NCI-H1436 (cell line): Measurements from ENCODE around the gene AFDN.
"Not testable (repeated sequence)": the region's sequence is repeated elsewhere in the genome, so short reads cannot be mapped to it uniquely, and the experiment has no call there.

ENCODE experiments used
- DNase-seq: peaks from one replicate; lab custom pipeline; 2025; lab: John Stamatoyannopoulos, UW

The AFDN gene

DNA sequence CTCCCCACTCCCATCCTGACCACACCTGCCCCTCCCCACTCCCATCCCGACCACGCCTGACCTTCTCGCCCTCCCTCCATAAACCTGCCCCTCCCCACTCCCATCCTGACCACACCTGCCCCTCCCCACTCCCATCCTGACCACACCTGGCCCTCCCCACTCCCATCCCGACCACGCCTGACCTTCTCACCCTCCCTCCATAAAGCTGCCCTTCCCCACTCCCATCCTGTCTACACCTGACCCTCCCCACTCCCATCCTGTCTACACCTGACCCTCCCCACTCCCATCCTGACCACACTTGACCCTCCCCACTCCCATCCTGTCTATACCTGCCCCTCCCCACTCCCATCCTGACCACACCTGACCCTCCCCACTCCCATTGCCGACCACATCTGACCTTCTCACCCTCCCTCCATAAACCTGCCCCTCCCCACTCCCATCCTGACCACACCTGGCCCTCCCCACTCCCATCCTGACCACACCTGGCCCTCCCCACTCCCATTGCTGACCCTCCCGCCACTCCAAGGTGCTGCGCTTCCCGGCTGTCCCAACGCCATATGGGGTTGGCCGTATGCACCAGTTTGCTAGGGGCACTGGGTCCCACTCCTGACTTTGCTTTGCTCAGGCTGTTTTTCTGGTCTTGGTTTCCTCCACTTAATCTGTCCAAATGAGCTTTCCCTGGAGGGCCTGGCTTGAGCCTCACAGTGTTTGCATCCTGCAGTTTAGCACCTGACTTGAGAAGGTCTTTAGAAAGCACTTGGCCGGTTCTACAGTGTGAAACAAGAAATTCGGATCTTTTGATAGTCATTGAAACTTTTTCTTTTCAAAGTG, 173.7 kb downstream of the AFDN start:
- DNase-seq: no peak

DNA sequence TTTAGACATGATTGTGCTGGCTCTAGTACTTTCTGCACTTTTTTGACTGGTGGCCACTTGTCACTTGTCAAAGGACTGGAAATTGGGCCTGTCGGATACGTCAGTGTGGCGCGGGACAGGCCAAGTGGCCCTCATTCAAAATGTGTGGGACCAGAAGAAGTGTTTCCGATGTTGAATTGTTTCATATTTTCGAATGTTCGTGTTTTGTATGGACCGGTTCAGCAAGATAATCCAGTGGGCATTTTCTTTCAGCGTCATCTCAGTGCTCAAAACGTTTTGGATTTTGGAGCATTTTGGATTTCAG, 174.3 kb downstream of the AFDN start:
- no peak for DNase-seq

DNA sequence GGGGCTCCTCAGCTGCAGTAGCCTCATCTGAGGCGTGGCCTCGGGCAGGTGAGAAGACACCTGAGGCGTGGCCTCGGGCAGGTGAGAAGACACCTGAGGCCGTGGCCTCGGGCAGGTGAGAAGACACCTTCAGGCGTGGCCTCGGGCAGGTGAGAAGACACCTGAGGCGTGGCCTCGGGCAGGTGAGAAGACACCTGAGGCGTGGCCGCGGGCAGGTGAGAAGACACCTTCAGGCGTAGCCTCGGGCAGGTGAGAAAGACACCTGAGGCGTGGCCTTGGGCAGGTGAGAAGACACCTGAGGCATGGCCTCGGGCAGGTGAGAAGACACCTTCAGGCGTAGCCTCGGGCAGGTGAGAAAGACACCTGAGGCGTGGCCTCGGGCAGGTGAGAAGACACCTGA, 174.8 kb downstream of the AFDN start:
- DNase-seq: not testable (repeated sequence)

DNA sequence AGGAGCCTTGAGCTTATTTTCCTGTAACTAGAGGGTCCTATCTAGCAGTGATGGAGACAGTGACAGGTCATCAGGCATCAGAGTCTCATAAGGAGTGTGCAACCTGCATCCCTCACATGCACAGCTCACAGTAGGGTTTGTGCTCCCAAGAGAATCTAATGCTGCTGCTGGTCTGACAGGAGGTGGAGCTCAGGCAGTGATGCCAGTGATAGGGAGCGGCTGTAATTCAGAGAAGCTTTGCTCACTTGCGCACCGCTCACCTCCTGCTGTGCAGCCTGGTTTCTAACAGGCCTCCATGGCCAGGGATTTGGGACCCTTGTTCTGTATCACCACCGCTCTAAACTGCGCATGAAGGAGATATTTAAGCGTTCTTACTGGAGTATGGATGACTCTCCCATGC, 176.1 kb downstream of the AFDN start:
- DNase-seq: no peak

DNA sequence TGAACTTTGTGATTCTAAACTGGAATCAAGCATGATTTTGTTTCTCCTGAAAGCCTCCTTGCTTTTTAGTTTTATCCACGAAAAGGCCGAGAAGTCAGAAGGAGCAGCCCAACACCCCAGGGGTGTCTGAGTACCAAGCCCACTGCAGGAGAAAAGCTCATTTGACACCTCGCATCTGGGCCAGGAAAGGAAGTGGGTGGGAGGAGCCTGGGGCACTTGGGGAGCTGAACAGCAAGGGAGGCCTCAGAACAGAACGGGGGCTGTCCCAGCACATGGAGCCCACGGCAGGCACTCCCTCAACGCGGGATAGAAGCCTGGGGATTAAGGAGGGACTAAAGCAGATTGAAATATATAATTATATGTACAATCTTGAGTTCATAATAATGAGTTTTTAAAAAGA, 177.3 kb downstream of the AFDN start:
- DNase-seq: no peak

DNA sequence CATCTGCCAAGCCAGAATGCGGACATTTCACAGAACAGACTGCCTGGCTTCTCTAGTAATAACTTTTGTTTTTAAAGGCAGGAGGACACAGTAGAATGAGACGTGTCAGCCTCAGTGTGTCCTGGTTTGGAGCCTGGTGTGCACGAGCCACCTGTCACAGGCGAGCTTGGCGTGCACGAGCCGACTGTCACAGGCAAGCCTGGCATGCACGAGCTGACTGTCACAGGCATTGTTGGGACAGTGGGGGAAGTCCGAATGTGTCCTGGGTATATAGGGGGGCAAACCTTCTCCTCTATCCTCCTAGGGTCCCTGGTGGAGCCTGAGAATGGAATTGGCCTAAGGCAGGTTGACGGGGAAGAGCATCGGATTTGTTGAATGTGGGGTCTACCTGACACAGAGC, 178.2 kb downstream of the AFDN start:
- no peak for DNase-seq

DNA sequence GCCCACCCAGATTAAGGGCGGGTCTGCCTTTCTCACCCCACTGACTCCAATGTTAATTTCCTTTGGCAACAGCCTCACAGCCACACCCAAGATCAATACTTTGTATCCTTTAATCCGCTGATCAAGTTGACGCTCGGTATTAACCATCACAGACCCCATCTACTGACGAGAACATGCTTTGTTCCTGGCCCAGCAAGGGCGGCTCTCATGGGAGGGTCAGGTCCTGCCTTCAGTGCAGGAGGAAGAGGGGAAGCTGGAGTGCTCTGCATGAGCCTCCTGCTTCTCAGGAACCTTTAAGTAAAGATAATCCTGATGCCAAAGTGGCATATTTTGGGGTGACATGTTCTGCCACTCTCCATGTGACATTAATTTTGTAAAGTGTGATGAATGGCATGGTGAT, 179.1 kb downstream of the AFDN start:
- DNase-seq: no peak

DNA sequence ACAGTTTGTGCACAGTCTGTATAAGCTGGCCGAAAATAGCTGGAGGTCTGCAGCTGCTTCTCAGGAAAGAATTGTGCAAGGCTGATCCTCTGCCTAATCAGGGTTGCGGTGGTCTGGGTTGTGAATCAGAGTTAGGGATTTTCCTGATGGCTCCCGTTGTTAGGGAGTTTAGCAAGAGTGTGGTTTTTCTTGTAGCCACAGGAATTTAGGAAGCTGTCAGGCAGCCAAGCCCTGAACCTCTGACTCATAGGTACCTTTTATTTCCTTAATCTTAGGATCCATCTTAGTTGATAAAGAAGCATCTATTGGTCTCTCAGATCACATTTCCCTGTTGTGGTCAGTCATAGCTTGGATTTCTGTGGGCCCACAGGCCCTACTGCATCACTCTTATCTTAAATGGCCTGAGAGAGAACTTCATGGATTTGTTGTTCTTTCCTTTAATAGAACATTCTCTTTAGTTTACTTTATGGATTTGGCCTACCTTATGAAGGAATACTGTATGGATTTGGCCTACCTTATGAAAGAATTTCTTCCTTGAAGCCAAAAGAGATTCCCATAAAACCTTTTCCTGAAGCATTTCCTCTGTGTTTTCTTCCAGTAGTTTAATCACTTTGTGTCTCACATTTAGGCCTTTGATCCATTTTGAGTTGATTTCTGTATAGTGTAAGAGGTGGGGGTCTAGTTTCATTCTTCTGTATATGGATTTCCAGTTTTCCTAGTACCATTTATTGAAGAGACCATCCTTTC, 181.1 kb downstream of the AFDN start:
- DNase-seq: no peak

DNA sequence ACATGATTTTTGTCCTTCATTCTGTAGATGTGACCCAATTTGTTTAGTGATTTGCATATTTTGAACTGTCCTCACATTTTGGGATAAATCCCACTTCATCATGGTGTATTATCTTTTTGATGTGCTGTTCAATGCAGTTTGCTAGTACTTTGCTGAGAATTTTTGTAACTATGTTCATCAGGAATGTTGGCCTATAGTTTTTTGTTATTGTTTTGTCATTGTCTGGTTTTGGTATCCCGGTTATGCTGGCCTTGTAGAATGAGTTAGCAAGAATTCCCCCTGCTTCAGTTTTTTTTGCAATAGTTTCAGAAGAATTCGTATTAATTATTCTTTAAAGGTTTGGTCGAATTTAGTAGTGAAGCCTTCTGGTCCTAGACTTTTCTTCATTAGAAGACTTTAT, 182.6 kb downstream of the AFDN start:
- no peak for DNase-seq

DNA sequence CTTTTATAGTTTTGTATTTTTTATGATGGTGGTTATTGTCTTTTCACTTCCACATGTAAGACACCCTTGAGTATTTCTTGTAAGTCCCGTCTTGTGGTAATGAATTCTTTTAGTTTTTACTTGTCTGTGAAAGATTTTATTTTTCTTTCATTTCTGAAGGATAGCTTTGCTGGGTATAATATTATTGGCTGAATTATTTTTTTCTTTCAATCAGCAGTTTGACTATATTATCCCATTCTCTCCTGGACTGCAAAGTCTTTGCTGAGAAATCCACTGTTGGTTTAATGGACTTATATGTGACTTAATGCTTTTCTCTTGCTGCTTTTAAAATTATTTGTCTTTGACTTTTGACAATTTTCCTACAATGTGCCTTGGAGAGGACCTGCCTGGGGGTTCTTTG, 184.6 kb downstream of the AFDN start:
- no peak for DNase-seq

DNA sequence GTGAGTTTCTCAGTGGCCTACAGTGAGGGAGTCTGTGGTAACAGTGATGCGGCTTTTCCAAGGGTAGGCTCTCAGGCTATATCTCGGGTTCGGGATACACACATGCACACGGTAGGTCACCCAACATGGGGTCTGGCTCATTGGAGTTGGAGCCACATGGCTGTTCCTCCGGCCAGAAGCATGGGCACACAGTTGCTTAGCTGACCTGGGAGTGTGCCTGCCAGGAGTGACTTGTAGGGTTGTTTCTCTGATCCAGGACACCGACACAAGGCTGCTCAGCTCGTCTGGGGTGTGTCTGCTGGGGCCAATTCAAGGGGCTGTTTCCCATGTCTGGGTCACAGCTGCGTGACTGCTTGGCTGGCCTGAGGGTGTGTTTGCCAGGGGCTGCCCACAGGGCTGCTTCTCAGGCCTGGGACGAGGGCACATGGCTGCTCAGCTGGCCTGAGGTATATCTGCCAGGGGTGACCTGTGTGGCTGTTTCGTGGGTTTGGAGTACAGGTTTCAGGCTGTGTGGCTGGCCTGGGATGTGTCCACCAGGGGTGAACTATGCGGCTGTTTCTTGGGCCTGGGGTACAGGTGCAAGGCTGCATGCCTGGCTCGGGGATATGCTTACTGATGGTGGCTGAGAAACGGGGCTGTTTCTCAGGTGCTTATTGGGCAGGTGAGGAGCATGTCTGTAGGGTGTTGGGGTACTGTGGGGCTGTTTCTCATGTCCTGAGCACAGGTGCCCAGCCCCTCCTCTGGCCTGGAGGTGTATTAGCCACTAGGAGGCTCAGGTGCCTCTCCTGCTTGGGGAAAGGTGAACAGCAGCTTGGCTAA, 185.9 kb downstream of the AFDN start:
- DNase-seq: no peak

DNA sequence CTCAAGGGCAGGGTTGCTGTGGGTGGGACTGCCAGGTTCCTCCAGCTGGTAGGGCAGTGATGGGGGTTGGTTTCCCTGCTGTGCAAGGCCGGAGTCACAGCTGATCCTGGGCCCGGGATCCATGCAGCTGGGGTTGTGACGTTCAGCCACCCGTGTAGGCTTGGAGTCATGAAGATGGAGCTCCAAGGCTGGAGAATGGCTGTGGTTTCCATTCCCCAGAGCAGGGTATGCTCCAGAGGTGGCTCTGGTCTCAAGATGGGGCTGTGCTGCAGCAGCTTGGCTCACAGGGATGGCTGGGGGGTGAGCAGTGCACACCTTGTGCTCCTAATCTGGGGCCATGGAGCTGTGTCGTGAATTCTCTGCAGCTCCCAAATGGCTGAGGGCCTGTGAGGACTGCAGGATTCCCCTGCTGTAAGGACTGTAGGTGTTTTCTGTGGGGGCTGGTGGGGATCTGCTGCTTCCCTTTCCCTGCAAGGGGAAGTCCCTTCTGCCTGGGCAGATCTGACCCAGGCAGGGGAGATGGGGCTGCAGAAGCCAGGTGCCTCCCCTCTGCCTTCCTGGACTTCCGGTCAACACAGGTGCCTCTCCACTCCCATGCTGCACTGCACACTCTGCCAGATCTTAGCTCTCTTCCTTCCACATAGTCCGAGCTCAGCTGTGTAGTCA, 186.7 kb downstream of the AFDN start:
- no peak for DNase-seq

DNA sequence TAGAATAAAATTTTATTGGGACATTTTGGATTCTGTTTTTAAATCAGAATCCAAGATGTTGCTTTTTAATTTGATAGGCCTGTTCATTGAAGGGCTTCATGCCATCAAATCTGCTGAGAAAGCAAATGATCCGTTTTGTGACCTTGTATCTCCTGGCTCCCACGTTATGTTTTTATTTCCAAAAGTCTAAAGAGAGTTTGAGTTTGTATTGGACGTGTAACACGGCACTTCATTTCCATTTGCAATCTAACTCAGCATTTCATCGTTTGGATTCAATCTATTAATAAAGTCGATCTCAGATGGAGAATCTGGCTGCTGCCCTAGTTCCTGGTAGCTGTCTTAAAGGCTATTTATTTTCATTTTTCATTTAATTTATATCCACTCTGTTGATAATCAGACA, 187.7 kb downstream of the AFDN start:
- no peak for DNase-seq

DNA sequence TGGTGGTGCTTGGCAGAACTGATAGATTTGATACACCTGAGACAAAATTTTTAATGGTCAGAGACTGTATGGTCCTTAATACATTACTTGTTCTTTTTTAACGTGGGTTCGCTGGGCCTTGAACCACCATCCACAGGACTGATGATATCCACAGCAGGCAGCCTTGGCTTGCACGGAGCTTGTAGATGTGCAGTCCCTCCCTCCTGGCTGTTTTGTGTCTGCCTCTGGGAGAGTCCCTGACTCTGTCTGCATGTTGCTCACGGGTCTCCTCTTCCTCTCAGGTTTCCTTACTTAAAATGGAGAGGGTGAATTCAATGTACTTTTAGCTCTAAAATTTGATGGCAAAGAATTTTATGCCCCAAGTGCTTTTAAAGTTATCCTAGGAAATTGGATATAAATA, 188.3 kb downstream of the AFDN start:
- DNase-seq: no peak

DNA sequence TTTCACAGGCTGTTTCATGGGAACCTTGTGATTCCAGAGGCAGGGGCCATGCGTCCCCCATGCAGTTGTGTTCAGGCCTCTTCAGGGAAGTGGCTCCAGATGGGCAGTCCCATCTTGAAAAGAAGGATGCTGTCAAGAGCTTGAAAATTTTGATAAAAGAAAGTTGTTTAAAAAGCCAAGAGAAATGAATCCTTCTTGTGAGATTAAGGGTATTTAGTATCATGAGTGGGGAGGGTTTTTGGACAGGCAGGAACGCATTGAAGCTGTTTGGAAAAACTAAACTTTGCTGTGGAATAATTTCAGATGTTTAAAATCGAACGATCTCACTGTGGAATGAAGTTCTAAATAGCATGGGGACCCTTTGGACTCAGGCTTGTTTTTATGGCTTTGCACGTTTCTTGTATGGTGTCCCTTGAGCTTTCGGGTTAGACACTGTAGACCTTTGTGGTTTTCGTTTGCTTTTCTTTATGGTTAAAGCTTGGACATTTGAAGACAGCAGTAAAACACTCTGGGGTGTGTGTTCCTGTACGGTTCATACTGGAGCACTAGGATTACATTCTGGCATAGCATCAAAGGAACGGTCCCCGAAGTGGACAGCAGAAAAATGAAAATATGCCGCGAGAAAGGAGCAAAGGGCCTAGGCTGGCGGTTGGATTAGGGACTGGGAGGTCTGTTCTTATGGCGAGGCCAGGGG, 188.9 kb downstream of the AFDN start:
- no peak for DNase-seq

DNA sequence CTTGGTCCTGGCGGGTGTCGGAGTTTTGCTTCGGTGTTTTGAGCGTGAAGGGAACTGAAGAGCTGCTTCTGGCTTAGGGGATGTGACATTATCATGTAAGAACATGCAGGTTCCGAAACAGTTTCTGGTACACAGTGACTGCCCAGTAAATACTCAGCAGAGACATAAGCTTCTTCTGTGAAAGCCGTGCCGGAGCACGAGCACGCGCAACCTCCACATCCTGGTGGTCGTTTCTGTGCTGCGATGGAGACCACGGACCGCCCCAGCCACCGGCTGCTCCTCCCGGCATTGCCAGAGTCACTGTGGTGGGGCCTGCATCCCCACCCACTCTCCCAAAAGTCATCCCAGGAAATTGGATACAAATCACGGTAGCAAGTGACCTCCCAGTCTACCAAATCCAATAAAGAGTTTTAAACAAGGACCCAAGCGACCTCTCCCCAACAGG, 189.5 kb downstream of the AFDN start:
- DNase-seq: no peak

DNA sequence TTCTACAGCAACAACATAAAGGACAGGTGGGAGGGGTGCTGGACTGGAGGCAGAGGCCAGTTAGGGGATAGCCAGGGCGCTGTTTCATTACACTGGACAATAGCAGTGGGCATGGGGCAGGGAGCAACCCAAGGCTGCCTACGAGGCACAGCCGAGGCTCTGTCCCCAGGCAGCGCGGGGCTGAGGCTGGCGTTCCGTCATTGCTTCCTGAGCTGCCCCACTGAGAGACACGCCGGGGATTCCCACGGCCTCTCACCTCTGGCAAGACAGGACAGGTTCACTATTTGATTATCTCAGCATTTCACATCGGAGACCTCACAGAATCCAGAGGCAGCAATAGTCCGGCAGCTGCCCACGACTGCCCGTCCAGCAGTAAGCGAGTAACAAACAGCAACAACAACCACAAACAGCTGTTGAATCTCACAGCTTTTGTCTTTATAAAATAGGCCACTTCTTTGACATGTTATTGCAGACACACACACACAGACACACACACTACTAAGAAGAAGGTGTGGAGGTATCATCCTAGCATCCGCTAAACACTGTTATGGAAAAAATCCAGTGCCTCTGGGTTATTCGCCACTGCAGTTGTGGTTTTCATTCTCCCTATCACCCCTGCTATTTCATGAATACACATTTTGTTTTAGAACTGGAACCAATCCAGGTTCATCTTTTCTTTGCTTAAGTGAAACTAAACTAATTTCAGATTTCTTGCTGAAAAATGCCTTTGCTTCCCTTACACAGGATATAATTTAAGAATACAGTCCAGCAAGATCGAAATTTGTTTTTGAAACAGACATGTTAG, 190.2 kb downstream of the AFDN start:
- no peak for DNase-seq

DNA sequence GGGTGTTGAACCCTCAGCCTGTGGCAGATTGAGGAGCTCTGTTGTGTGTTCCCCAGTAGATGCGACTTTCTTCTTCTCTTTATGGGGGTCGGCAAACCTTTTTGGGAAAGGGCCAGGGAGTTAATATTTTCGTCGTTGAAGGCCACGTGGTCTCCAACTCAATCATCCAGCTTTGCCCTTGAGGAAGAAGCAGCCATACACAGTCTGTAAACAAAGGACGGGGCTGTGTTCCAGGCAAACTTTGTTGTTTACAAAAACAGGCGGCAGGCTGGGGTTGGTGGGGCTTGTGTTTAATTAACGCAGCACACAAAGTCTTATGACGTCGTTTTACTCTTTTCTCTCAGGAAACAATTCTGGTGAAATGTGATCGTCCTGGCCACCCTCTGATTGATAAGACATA, 190.9 kb downstream of the AFDN start:
- DNase-seq: no peak

DNA sequence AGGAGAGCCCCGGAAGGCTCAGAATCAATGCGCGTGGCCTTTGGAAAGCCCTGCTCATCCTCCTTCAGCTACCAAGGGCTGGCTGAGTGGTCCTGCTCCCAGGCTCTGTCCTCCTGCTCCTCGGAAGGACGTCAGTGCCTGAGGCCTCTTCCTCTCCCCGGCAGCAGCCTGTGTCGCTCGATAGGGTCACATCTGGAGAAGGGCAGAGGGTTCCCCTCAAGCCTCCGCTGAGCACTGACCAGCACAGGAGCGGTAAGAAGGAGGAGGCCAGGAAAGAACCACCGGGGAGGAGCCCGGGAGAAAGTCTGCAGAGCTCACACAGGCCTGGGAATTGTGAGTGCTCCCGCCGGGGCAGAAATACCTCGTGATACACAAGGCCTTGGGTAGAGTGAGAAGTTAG, 192.0 kb downstream of the AFDN start:
- DNase-seq: no peak

DNA sequence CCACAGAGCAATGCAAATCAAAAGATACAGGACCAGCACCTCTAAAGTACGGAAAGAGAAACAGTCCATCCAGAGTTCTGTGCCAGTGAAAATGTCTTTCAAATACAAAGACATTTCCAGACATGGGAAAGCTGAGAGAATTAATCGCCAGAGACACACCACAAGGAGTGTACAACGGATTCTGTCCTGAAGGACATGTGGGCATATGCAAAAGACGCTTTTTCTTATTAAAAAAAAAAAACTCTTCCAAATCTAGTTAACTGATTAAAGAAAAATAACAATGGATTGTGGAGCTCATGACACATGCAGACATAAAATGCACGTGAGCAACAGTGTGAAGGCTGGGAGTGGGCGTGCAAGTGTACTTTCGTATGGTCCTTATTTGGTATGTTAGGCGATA, 193.5 kb downstream of the AFDN start:
- DNase-seq: no peak

DNA sequence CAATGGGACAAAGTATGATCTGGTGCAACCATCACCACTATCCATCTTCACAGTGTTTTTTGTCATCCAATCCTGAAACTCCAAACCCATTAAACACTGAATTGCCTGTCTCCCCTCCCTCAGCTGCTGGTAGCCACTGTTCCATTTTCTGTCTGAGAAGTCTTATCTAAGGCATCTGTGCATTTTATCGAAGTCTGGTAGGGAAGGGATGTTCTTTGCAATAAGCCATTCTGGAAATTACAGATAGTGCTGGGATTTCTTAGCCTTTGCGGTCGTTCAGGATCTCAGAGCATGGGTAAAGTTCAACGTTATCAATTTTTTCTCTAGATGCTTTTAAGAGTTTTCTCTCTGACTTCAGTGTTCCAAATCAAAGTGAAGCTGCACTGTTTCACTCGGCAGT, 194.9 kb downstream of the AFDN start:
- DNase-seq: no peak
